HG02938 (cell line): ENCODE measurements around the gene ARPC4.
"Not testable (repeated sequence)": the region's sequence is repeated elsewhere in the genome, so short reads cannot be mapped to it uniquely, and the experiment has no call there.

Source experiments
- ATAC-seq: cut with Tn5 transposase; IDR thresholded peaks from one replicate; pipeline ENCODE4 v1.9.1; 2021; ENCODE audit warnings: mild to moderate bottlenecking, moderate library complexity; ENCODE audit not compliant: unreplicated experiment

Gene ARPC4

GRCh38 chr3:9817436-9817835 is 24.6 kb downstream of the ARPC4 start:
- ATAC-seq, result no peak

- no peak for ATAC-seq
Observed at GRCh38 chr3:9818666-9819335, 25.9 kb downstream of the ARPC4 start.

DNA sequence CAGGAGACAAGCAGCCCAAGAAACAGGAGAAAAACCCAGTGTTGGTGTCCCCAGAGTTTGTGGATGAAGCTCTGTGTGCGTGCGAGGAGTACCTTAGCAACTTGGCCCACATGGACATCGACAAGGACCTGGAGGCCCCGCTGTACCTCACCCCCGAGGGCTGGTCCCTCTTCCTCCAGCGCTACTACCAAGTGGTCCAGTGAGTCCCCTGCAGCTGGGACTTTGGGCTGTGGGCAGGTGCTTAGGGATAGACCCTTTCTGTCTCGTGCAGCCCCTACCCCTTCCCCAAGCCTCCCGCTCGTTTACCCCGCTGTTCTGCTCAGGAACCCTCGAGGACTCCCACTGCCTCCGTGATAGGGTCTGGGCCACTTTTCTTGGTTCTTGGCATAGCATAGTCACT is 27.7 kb downstream of the ARPC4 start:
- ATAC-seq, result no peak

GRCh38 chr3:9820946-9821345 is 28.1 kb downstream of the ARPC4 start:
- no peak for ATAC-seq

GRCh38 chr3:9825451-9826040 is 32.7 kb downstream of the ARPC4 start:
- ATAC-seq, result no peak

- no peak for ATAC-seq
Observed at GRCh38 chr3:9826815-9827573, 34.1 kb downstream of the ARPC4 start.

GRCh38 chr3:9828801-9829755 is 36.2 kb downstream of the ARPC4 start:
- ATAC-seq, result no peak

DNA sequence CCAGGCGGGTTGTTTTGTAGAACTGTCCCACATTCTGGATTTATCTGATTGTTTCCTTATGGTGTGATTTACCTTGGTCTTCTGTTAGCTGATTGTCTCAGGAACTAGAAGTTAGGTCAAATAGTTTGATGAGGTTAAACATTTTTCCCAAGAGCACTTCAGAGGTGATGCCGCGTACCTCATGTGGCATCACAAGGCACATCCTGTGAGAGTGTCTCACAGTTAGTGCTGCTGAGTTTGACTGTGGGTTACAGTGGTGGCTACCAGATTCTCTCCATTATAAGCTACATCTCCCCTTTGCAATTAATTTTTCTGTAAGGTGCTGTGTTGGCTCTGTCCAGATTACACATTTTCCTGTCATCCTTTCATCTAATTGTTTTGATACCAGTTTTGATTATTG is 38.4 kb downstream of the ARPC4 start:
- no peak for ATAC-seq

- no peak for ATAC-seq
Observed at GRCh38 chr3:9833078-9833477, 40.2 kb downstream of the ARPC4 start.

- ATAC-seq, result no peak
Observed at GRCh38 chr3:9834520-9835380, 41.9 kb downstream of the ARPC4 start.

GRCh38 chr3:9837701-9838582 is 45.1 kb downstream of the ARPC4 start:
- no peak for ATAC-seq

- no peak for ATAC-seq
Observed at GRCh38 chr3:9838856-9839255, 46.0 kb downstream of the ARPC4 start.

DNA sequence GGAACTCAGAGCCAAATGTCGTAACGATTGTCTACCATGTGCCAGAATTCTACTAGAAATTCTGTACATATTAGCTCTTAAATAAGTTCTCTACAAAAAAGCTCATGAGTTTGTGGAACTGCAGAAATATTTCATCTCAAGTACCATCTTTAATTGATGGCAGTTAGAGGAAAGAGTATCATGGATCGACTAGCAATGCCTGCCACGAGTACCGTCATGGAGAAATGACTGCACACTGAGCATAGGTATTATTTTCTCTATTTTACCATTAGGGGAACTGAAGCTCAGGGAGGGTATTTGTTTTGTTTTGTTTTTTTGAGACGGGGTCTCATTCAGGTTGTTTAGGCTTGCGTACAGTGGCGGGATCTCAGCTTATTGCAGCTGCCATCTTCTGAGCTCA is 48.1 kb downstream of the ARPC4 start:
- no peak for ATAC-seq

GRCh38 chr3:9843715-9844438 is 51.0 kb downstream of the ARPC4 start, which contains the start of gene RPUSD3:
RPUSD3 (minus strand) TSS chr3:9844008; CDS start chr3:9843990, 18 bp downstream.
- peak; percentile 95 for ATAC-seq

DNA sequence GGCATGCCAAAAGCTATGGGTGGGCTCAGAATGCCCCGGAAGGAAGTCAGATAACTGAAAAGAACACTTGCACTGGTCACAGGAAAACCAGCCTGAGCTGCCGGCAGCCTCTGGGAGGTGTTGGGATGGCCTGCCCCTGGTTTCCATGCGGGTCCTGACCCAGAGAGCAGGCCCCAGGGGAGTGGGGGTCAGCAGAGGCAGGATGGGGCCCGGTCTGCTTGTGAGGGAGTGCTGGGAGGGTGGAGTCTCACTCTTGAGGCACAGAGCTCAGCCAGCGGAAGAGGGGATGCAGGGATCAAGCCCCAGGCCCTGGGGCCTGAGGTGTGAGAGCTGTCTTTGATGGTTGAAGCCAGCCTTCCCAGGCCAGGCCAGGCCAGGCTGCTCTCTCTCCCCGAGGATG is 53.3 kb downstream of the ARPC4 start:
- ATAC-seq, result no peak

GRCh38 chr3:9846931-9847488 is 54.1 kb downstream of the ARPC4 start:
- no peak for ATAC-seq

GRCh38 chr3:9847870-9848269 is 55.0 kb downstream of the ARPC4 start:
- not testable (repeated sequence) for ATAC-seq

GRCh38 chr3:9848860-9849259 is 56.0 kb downstream of the ARPC4 start:
- ATAC-seq, result not testable (repeated sequence)
